Panc1 (cell line): ENCODE data around the gene SPRN. TPM values are rescaled to one million over a fixed set of nuclear protein-coding genes. Genes with fewer than 3 reads are reported as not detected.

ENCODE experiments used
- ATAC-seq: fragments of 200-7000 bp; cut with Tn5 transposase; 2 replicates; pipeline ENCODE4 v1.9.1; 2020; ENCODE audit warnings: mild to moderate bottlenecking, moderate library complexity
- BruUV-seq: library from RNA; stranded (reverse); fragments of 400-500 nt; replicated peaks from 2 replicates; lab custom pipeline; 2021; lab: Mats Ljungman, UMichigan
- CTCF ChIA-PET: fragments of 300-600 bp; sonication (Branson Sonifier 250); formaldehyde crosslinking; loops from one replicate; lab custom pipeline; 2022; ENCODE audit warnings: antibody characterized with exemption; lab: Charles Lee
- POLR2A ChIA-PET: fragments of 300-600 bp; sonication (Branson Sonifier 250); formaldehyde crosslinking; loops from one replicate; lab custom pipeline; 2022; ENCODE audit warnings: antibody characterized with exemption; lab: Charles Lee
- DNase-seq: peaks from one replicate; pipeline ENCODE4 v3.0.0-alpha.2; 2010; ENCODE audit warnings: low read depth, low spot score
- H3K27ac ChIP-seq: 2 replicates; pipeline ENCODE4 v1.5.1; 2011; ENCODE audit warnings: mild to moderate bottlenecking, low read length, inconsistent platforms
- H3K27me3 ChIP-seq: fragments of 200-500 bp; sonication (Bioruptor generic); 2 replicates; pipeline ENCODE4 v1.6.0; 2014; ENCODE audit warnings: low read length, inconsistent platforms; ENCODE audit not compliant: control insufficient read depth, insufficient read depth
- H3K36me3 ChIP-seq: fragments of 200-500 bp; sonication (Bioruptor generic); 2 replicates; pipeline ENCODE4 v1.5.1; 2014; ENCODE audit warnings: inconsistent platforms, mild to moderate bottlenecking, low read length, moderate library complexity; ENCODE audit not compliant: control insufficient read depth, insufficient read depth
- H3K4me1 ChIP-seq: 2 replicates; pipeline ENCODE4 v1.5.1; 2011; ENCODE audit warnings: inconsistent platforms, mild to moderate bottlenecking, low read length, moderate library complexity; ENCODE audit not compliant: control insufficient read depth, insufficient read depth
- H3K4me3 ChIP-seq, 2 experiments: 2 replicates each; pipeline ENCODE4 v1.5.1; 2011 to 2012; ENCODE audit warnings: low read depth in 2 of 2, low read length in 2 of 2, mild to moderate bottlenecking in 2 of 2, inconsistent platforms in 1 of 2, moderate library complexity in 1 of 2
- H3K9me3 ChIP-seq: fragments of 200-500 bp; sonication (Bioruptor generic); 2 replicates; pipeline ENCODE4 v1.5.1; 2014; ENCODE audit warnings: low read depth, mild to moderate bottlenecking, inconsistent platforms, low read length, moderate library complexity; ENCODE audit not compliant: control insufficient read depth, insufficient read depth
- POLR2AphosphoS5 ChIP-seq: IDR thresholded peaks from 2 replicates; pipeline ENCODE4 v1.6.1; 2012; ENCODE audit warnings: mild to moderate bottlenecking, low read depth, low read length, moderate library complexity
- SIN3A ChIP-seq: IDR thresholded peaks from 2 replicates; pipeline ENCODE4 v1.6.1; 2012; ENCODE audit warnings: low read depth, mild to moderate bottlenecking, low read length, moderate library complexity, borderline replicate concordance; ENCODE audit not compliant: insufficient read depth
- TCF7L2 ChIP-seq: IDR thresholded peaks from 2 replicates; pipeline ENCODE4 v1.6.1; 2011; ENCODE audit warnings: mild to moderate bottlenecking, low read depth, low read length, inconsistent platforms
- in situ Hi-C: cut with HindIII; loops from 2 replicates; pipeline ENCODE4 v1.10.0; 2016; ENCODE audit warnings: low sequenced_read_pairs, low pct_unique_long_range_greater_than_20kb
- intact Hi-C: fragments of 100-400 bp; cut with micrococcal nuclease; formaldehyde crosslinking; loops from one replicate; pipeline ENCODE4 v1.10.0; 2022; ENCODE audit not compliant: unreplicated experiment
- total RNA-seq: library from RNA; stranded (reverse); gene quantifications from one replicate; pipeline ENCODE4 v1.2.1, GENCODE V29; 2021; ENCODE audit not compliant: unreplicated experiment
- TF ChIP-seq, protein P1 (sequence below), 2 experiments: IDR thresholded peaks; 2 replicates each; pipeline ENCODE4 v1.6.1; 2011 to 2012; ENCODE audit warnings: low read depth in 2 of 2, control low read depth in 1 of 2, low read length in 1 of 2, mild to moderate bottlenecking in 1 of 2, moderate library complexity in 1 of 2; ENCODE audit not compliant: insufficient read depth in 1 of 2
- TF ChIP-seq, protein P2 (sequence below): fragments of 450-650 bp; IDR thresholded peaks from 2 replicates; pipeline ENCODE4 v1.5.1; 2017; ENCODE audit warnings: mild to moderate bottlenecking

SPRN gene
- total RNA-seq, 1 experiment from 2014 or later: 0.64 TPM

DNA sequence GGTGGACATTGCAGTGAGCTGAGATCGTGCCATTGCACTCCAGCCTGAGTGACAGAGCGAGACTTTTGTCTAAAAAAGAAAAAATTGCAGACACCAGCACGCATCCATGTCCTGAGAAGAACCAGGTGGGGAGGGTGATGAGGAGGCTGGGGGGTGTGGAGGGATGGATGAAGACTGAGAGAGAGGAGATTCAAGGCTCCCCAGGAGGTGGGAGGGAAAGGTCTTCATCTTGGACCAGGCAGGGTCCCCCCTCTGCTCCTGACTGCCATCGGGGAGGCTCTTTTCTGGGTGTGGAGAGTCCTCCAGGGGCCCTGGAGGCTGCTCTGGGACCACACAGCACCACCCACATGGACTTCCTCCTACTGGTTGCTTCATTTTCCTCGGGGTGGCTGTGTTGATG, 30.8 kb upstream of the SPRN start:
- ChIA-PET CTCF (no interaction called here), POLR2A (no interaction called here)
- intact Hi-C loops: no loop called here
- no peaks in the 10 kb centered on the region for H3K9me3 ChIP-seq
- BruUV-seq: no TSS peak
- no peak overlapping the region for H3K27ac ChIP-seq
- DNase-seq: no peak
- TF ChIP-seq, protein P1, sequence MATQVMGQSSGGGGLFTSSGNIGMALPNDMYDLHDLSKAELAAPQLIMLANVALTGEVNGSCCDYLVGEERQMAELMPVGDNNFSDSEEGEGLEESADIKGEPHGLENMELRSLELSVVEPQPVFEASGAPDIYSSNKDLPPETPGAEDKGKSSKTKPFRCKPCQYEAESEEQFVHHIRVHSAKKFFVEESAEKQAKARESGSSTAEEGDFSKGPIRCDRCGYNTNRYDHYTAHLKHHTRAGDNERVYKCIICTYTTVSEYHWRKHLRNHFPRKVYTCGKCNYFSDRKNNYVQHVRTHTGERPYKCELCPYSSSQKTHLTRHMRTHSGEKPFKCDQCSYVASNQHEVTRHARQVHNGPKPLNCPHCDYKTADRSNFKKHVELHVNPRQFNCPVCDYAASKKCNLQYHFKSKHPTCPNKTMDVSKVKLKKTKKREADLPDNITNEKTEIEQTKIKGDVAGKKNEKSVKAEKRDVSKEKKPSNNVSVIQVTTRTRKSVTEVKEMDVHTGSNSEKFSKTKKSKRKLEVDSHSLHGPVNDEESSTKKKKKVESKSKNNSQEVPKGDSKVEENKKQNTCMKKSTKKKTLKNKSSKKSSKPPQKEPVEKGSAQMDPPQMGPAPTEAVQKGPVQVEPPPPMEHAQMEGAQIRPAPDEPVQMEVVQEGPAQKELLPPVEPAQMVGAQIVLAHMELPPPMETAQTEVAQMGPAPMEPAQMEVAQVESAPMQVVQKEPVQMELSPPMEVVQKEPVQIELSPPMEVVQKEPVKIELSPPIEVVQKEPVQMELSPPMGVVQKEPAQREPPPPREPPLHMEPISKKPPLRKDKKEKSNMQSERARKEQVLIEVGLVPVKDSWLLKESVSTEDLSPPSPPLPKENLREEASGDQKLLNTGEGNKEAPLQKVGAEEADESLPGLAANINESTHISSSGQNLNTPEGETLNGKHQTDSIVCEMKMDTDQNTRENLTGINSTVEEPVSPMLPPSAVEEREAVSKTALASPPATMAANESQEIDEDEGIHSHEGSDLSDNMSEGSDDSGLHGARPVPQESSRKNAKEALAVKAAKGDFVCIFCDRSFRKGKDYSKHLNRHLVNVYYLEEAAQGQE (IDR thresholded peaks at IDR 0.05; ENCODE audit: insufficient read depth in 1 of 2, low read depth in 2 of 2, low read length in 1 of 2): no peak
- TF ChIP-seq, protein P2, sequence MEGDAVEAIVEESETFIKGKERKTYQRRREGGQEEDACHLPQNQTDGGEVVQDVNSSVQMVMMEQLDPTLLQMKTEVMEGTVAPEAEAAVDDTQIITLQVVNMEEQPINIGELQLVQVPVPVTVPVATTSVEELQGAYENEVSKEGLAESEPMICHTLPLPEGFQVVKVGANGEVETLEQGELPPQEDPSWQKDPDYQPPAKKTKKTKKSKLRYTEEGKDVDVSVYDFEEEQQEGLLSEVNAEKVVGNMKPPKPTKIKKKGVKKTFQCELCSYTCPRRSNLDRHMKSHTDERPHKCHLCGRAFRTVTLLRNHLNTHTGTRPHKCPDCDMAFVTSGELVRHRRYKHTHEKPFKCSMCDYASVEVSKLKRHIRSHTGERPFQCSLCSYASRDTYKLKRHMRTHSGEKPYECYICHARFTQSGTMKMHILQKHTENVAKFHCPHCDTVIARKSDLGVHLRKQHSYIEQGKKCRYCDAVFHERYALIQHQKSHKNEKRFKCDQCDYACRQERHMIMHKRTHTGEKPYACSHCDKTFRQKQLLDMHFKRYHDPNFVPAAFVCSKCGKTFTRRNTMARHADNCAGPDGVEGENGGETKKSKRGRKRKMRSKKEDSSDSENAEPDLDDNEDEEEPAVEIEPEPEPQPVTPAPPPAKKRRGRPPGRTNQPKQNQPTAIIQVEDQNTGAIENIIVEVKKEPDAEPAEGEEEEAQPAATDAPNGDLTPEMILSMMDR: no peak
- no peak for TF ChIP-seq SIN3A
- no peak for TF ChIP-seq POLR2AphosphoS5
- TF ChIP-seq TCF7L2: no peak
- no peaks in the 10 kb centered on the region for H3K36me3 ChIP-seq
- ATAC-seq: no peak
- no peaks in the 10 kb centered on the region; the same call in 1 of the 2 replicates for H3K27me3 ChIP-seq
- H3K4me3 ChIP-seq: no peak overlapping the region
- in situ Hi-C loops: no loop called here
- H3K4me1 ChIP-seq: no peaks in the 10 kb centered on the region

DNA sequence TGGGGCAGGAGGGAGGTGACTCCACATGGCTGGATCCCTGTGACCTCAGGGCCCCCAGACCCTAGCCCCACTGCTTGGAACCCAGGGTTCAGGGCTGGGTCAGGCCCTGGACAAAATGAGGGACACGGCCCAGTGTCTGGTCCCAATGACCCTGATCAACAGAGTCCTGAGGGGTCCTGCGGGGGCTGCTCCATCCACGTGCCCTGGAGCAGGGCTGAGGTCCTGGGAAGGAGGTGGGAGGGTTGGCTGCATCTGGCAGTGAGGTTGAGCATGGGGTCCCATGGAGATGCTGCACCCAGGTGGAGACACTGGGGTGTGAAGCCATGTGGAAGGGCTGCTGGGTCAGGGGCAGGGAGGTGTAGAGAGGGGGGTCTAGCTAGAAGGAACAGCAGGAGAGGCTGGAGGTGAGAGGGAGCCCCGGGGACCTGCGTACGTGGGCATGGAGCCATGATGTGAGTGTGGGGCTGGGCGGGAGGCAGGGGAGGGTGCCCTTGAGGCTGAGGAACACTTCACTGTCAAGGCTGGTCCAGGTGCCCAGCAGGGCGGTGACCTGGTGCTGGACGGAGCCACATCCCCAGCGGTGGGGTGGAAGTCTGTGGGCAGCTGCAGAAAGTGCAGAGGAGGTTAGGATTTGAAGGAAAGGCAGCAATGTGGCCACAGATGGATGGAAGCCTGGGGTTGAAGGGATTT, 29.9 kb upstream of the SPRN start:
- Histone ChIP-seq H3K4me1 (no peaks in the 10 kb centered on the region), H3K36me3 (no peaks in the 10 kb centered on the region), H3K9me3 (no peaks in the 10 kb centered on the region), H3K27ac (no peak overlapping the region), H3K4me3 (no peak overlapping the region), H3K27me3 (no peaks in the 10 kb centered on the region; the same call in 1 of the 2 replicates)
- intact Hi-C loops: no loop called here
- TF ChIP-seq TCF7L2 (no peak), SIN3A (no peak), POLR2AphosphoS5 (no peak)
- TF ChIP-seq, protein P2: no peak
- TF ChIP-seq, protein P1 (IDR thresholded peaks at IDR 0.05; ENCODE audit: insufficient read depth in 1 of 2, low read depth in 2 of 2, low read length in 1 of 2): no peak
- POLR2A ChIA-PET: no interaction called here
- CTCF ChIA-PET: no interaction called here
- no peak for ATAC-seq
- BruUV-seq: no TSS peak
- DNase-seq: no peak
- in situ Hi-C loops: no loop called here
